ENCODE measurements around the gene MAP6.

The MAP6 gene

GRCh38 chr11:75627906-75628668, 40.8 kb downstream of the MAP6 start:
- DNase-seq: no peak

- no peak for DNase-seq
Observed at GRCh38 chr11:75626889-75627529, 41.8 kb downstream of the MAP6 start.

- no peak for DNase-seq
Observed at GRCh38 chr11:75625991-75626888, 42.6 kb downstream of the MAP6 start.

- no peak for DNase-seq
Observed at GRCh38 chr11:75625021-75625420, 43.8 kb downstream of the MAP6 start.

GRCh38 chr11:75616281-75616680, 52.6 kb downstream of the MAP6 start:
- DNase-seq: no peak

- DNase-seq: no peak
Observed at GRCh38 chr11:75615751-75616150, 53.1 kb downstream of the MAP6 start.

GRCh38 chr11:75611823-75612222, 57.0 kb downstream of the MAP6 start:
- no peak for DNase-seq

- DNase-seq: no peak
Observed at GRCh38 chr11:75606099-75606498, 62.7 kb downstream of the MAP6 start.

- no peak for DNase-seq
Observed at GRCh38 chr11:75603791-75604736, 64.8 kb downstream of the MAP6 start.

GRCh38 chr11:75602951-75603350, 65.9 kb downstream of the MAP6 start:
- no peak for DNase-seq

GRCh38 chr11:75601494-75601893, 67.3 kb downstream of the MAP6 start:
- no peak for DNase-seq

GRCh38 chr11:75600356-75600755, 68.5 kb downstream of the MAP6 start:
- DNase-seq: no peak

- no peak for DNase-seq
Observed at GRCh38 chr11:75598900-75599299, 69.9 kb downstream of the MAP6 start.

GRCh38 chr11:75598264-75598663, 70.6 kb downstream of the MAP6 start:
- DNase-seq: no peak

- no peak for DNase-seq
Observed at GRCh38 chr11:75597636-75598035, 71.2 kb downstream of the MAP6 start.

GRCh38 chr11:75596914-75597313, 71.9 kb downstream of the MAP6 start:
- no peak for DNase-seq

- no peak for DNase-seq
Observed at GRCh38 chr11:75595429-75595828, 73.4 kb downstream of the MAP6 start.

GRCh38 chr11:75594211-75594610, 74.6 kb downstream of the MAP6 start:
- DNase-seq: no peak

GRCh38 chr11:75593286-75593915, 75.4 kb downstream of the MAP6 start:
- no peak for DNase-seq

- DNase-seq: no peak
Observed at GRCh38 chr11:75592715-75593114, 76.1 kb downstream of the MAP6 start.

GRCh38 chr11:75591966-75592365, 76.9 kb downstream of the MAP6 start:
- DNase-seq: no peak

GRCh38 chr11:75591371-75591770, 77.5 kb downstream of the MAP6 start:
- DNase-seq: no peak

Data from KG1 (cell line).